ENCODE measurements around the gene SETD7. TPM values are rescaled to one million over a fixed set of nuclear protein-coding genes. Genes with fewer than 3 reads are reported as not detected.

The SETD7 gene
- total and polyA plus RNA-seq, 7 experiments from 2014 or later, result 1.0 to 16.7 (median 7.9) TPM

DNA sequence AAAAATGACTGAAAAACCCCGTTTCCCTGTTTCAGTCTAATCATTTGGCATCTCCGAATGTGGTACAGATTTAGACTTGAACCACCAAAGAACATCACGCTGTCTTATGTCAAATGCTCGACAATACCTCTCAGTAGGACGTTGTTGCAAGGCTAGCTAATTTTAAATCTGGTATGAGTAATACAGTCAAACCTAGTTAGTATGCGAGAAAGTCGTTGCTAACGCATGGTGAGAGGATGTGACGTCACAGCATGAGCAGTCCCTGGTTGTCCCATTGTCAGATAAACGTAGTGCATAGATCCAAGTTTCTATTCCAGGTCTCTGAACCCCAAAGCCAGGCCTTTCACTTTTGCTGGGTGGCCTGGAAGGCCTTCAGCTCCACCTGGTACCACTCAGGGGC is 44.7 kb downstream of the SETD7 start:
- H3K4me3 Mint-ChIP-seq, result no peak overlapping the region
- Histone ChIP-seq H3K27me3 (ENCODE audit: control insufficient read depth in 2 of 2, insufficient read depth in 2 of 2, low read length in 2 of 2) (no peaks in the 10 kb centered on the region), H3K9me3 (ENCODE audit: control insufficient read depth in 2 of 3, low read length in 3 of 3) (no peaks in the 10 kb centered on the region), H3K27ac (ENCODE audit: low read depth, low read length) (no peak overlapping the region), H3K4me3 (ENCODE audit: low read length) (no peak overlapping the region), H3K4me1 (ENCODE audit: control insufficient read depth in 2 of 2, insufficient read depth in 2 of 2, low read length in 2 of 2) (no peaks in the 10 kb centered on the region), H3K36me3 (ENCODE audit: control insufficient read depth in 2 of 3, insufficient read depth in 3 of 3, low read length in 3 of 3) (peaks cover 0 to 3% (median 0%) of the 10 kb centered on the region in 3 experiments)
- no peaks in the 10 kb centered on the region for H3K4me1 Mint-ChIP-seq
- ChIA-PET CTCF (no interaction called here), POLR2A (no interaction called here)
- DNase-seq, result no peak
- no peaks in the 10 kb centered on the region for H3K9me3 Mint-ChIP-seq
- H3K27ac Mint-ChIP-seq, result no peak overlapping the region
- peak; percentile 10 for ATAC-seq
- no peaks in the 10 kb centered on the region for H3K27me3 Mint-ChIP-seq
- peaks cover 0 to 24% (median 10%) of the 10 kb centered on the region in 5 donors for H3K36me3 Mint-ChIP-seq
- intact Hi-C loops (cut with micrococcal nuclease), result no loop called here

GRCh38 chr4:139509727-139510410 is 46.1 kb downstream of the SETD7 start:
- CTCF ChIA-PET, result interaction anchor here (1.0 to 2.3 kb wide), 2 partner anchors 12 to 94 kb away, joined by 3 to 5 read pairs; no protein-coding TSS in a partner anchor
- POLR2A ChIA-PET, result interaction anchor here (0.6 kb wide), 1 partner anchor 48 kb away, joined by 4 read pairs; no protein-coding TSS in a partner anchor
- H3K27ac Mint-ChIP-seq, result peak overlapping the region in 1 of 9 donors; percentile 45

GRCh38 chr4:139508581-139509237 is 47.3 kb downstream of the SETD7 start:
- H3K36me3 Mint-ChIP-seq, result peaks cover 0 to 13% (median 0%) of the 10 kb centered on the region in 5 donors
- H3K9me3 Mint-ChIP-seq, result peaks cover 0 to 2% (median 0%) of the 10 kb centered on the region in 11 donors
- no peaks in the 10 kb centered on the region for H3K27me3 Mint-ChIP-seq
- Histone ChIP-seq H3K36me3 (ENCODE audit: control insufficient read depth in 2 of 3, insufficient read depth in 3 of 3, low read length in 3 of 3) (no peaks in the 10 kb centered on the region), H3K4me3 (ENCODE audit: low read length) (no peak overlapping the region), H3K4me1 (ENCODE audit: control insufficient read depth in 2 of 2, insufficient read depth in 2 of 2, low read length in 2 of 2) (no peaks in the 10 kb centered on the region), H3K9me3 (ENCODE audit: control insufficient read depth in 2 of 3, low read length in 3 of 3) (no peaks in the 10 kb centered on the region), H3K27ac (ENCODE audit: low read depth, low read length) (no peak overlapping the region), H3K27me3 (ENCODE audit: control insufficient read depth in 2 of 2, insufficient read depth in 2 of 2, low read length in 2 of 2) (no peaks in the 10 kb centered on the region)
- DNase-seq (no peak), ATAC-seq (no peak)
- intact Hi-C loops (cut with micrococcal nuclease), result loop anchor here in 1 of 2 donors (1.0 to 2.0 kb wide), 2 partner anchors 56 to 92 kb away; no protein-coding TSS in a partner anchor
- H3K4me1 Mint-ChIP-seq, result peaks cover 0 to 2% (median 0%) of the 10 kb centered on the region in 7 donors
- POLR2A ChIA-PET, result interaction anchor here (0.6 kb wide), 1 partner anchor 98 kb away, joined by 3 read pairs; no protein-coding TSS in a partner anchor
- H3K27ac Mint-ChIP-seq, result no peak overlapping the region
- H3K4me3 Mint-ChIP-seq, result no peak overlapping the region
- CTCF ChIA-PET, result interaction anchor here (0.5 to 2.3 kb wide), 2 partner anchors 11 to 63 kb away, joined by 5 to 8 read pairs; no protein-coding TSS in a partner anchor

More at GRCh38 chr4:139509727-139510410, 46.1 kb downstream of the SETD7 start:
- Mint-ChIP-seq H3K36me3 (peaks cover 0 to 15% (median 4%) of the 10 kb centered on the region in 5 donors), H3K4me3 (no peak overlapping the region), H3K9me3 (no peaks in the 10 kb centered on the region), H3K4me1 (peaks cover 0 to 2% (median 0%) of the 10 kb centered on the region in 7 donors), H3K27me3 (no peaks in the 10 kb centered on the region)
- intact Hi-C loops (cut with micrococcal nuclease), result loop anchor here in 1 of 2 donors (1.0 to 2.0 kb wide), 2 partner anchors 57 to 94 kb away; no protein-coding TSS in a partner anchor
- Histone ChIP-seq H3K27me3 (ENCODE audit: control insufficient read depth in 2 of 2, insufficient read depth in 2 of 2, low read length in 2 of 2) (no peaks in the 10 kb centered on the region), H3K27ac (ENCODE audit: low read depth, low read length) (no peak overlapping the region), H3K9me3 (ENCODE audit: control insufficient read depth in 2 of 3, low read length in 3 of 3) (no peaks in the 10 kb centered on the region), H3K36me3 (ENCODE audit: control insufficient read depth in 2 of 3, insufficient read depth in 3 of 3, low read length in 3 of 3) (no peaks in the 10 kb centered on the region), H3K4me1 (ENCODE audit: control insufficient read depth in 2 of 2, insufficient read depth in 2 of 2, low read length in 2 of 2) (no peaks in the 10 kb centered on the region), H3K4me3 (ENCODE audit: low read length) (no peak overlapping the region)
- ATAC-seq (no peak), DNase-seq (peak in 1 of 9 donors; percentile 10)

DNA sequence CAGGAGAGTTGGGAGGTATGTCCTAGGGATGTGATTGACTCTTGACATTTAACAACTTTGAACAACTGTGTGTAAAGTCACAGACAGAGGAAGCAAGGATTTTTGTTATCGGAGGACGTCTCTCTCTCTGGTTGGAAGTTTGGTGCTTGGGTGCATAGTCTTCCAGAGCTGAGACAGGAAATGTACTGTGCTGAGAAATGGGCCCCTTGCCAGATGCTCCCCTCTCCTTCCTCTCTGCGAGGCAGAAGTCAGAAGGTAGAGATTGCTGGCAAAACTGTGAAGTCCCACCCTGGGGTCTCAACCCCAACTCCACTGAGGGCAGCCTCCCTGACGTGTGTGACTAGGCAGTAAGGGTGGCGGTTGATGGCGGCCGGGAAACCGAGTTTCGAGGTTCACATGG is 49.2 kb downstream of the SETD7 start:
- peaks cover 0 to 7% (median 0%) of the 10 kb centered on the region in 11 donors for H3K9me3 Mint-ChIP-seq
- Histone ChIP-seq H3K36me3 (ENCODE audit: control insufficient read depth in 2 of 3, insufficient read depth in 3 of 3, low read length in 3 of 3) (no peaks in the 10 kb centered on the region), H3K4me1 (ENCODE audit: control insufficient read depth in 2 of 2, insufficient read depth in 2 of 2, low read length in 2 of 2) (no peaks in the 10 kb centered on the region), H3K9me3 (ENCODE audit: control insufficient read depth in 2 of 3, low read length in 3 of 3) (no peaks in the 10 kb centered on the region), H3K4me3 (ENCODE audit: low read length) (no peak overlapping the region), H3K27ac (ENCODE audit: low read depth, low read length) (no peak overlapping the region), H3K27me3 (ENCODE audit: control insufficient read depth in 2 of 2, insufficient read depth in 2 of 2, low read length in 2 of 2) (no peaks in the 10 kb centered on the region)
- DNase-seq, result no peak
- no peak overlapping the region for H3K4me3 Mint-ChIP-seq
- H3K27ac Mint-ChIP-seq, result no peak overlapping the region
- H3K27me3 Mint-ChIP-seq, result peaks cover 0 to 5% (median 0%) of the 10 kb centered on the region in 5 donors
- H3K36me3 Mint-ChIP-seq, result peaks cover 0 to 14% (median 4%) of the 10 kb centered on the region in 5 donors
- peaks cover 0 to 7% (median 0%) of the 10 kb centered on the region in 7 donors for H3K4me1 Mint-ChIP-seq
- no peak for ATAC-seq
- intact Hi-C loops (cut with micrococcal nuclease), result no loop called here
- CTCF ChIA-PET, result no interaction called here
- POLR2A ChIA-PET, result no interaction called here

- ChIA-PET POLR2A (no interaction called here), CTCF (interaction anchor here (1.4 kb wide), 1 partner anchor 24 kb away, joined by 5 read pairs; no protein-coding TSS in a partner anchor)
- ATAC-seq (no peak), DNase-seq (no peak)
- Mint-ChIP-seq H3K27me3 (peaks cover 0 to 7% (median 5%) of the 10 kb centered on the region in 5 donors), H3K9me3 (peaks cover 0 to 7% (median 0%) of the 10 kb centered on the region in 11 donors), H3K36me3 (peaks cover 0 to 9% (median 4%) of the 10 kb centered on the region in 5 donors), H3K4me1 (peaks cover 0 to 7% (median 0%) of the 10 kb centered on the region in 7 donors), H3K27ac (no peak overlapping the region), H3K4me3 (no peak overlapping the region)
- no peak overlapping the region for H3K27ac ChIP-seq (ENCODE audit: low read depth, low read length)
- intact Hi-C loops (cut with micrococcal nuclease), result no loop called here
- no peaks in the 10 kb centered on the region for H3K9me3 ChIP-seq (ENCODE audit: control insufficient read depth in 2 of 3, low read length in 3 of 3)
- H3K4me1 ChIP-seq (ENCODE audit: control insufficient read depth in 2 of 2, insufficient read depth in 2 of 2, low read length in 2 of 2), result no peaks in the 10 kb centered on the region
- no peaks in the 10 kb centered on the region for H3K27me3 ChIP-seq (ENCODE audit: control insufficient read depth in 2 of 2, insufficient read depth in 2 of 2, low read length in 2 of 2)
- no peak overlapping the region for H3K4me3 ChIP-seq (ENCODE audit: low read length)
- H3K36me3 ChIP-seq (ENCODE audit: control insufficient read depth in 2 of 3, insufficient read depth in 3 of 3, low read length in 3 of 3), result no peaks in the 10 kb centered on the region
Observed at GRCh38 chr4:139503622-139504166, 52.3 kb downstream of the SETD7 start.

DNA sequence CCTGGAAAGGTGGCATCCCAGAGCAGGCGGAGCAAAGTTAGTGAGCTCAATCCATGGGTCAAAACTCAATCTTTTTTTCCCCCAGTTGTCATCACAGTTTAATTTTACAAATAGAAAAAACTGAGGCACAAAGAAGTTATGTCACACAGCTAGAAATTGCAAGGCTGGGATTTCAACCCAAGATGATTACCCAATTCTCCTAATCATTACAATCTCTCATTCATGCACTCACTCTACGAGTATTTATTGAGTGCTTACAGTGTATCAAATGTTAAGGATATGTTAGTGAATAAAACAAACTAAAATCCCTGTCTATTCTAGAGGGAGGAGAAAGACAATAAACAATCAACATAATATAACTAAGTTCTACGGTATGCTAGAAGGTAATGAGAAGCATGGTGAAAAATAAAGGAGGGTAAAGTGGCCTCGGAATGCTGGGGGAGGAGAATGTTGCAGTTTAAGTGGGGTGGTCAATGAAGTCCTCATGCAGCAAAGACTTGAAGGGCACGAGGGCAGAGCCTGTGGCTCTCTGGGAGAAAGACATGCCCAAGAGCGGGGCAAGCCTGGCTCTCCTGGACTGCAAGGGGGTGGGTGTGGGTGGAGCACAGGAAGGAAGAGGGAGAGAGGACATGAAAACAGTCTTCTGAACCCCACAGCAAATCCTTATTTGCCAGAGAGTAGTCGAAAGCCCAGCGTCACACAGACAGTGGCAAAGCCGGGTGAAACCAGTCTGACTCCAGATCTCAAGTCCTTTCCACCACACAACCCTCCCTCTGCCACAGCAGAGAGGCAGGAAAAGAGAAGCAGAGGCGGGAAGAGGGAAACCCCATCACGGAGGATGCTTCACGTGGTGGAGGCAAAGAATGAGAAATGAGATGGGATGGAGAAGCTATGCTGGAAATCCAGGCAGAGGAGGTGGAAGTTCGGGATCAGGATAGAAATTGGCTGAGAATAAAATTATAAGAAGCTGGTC is 53.8 kb downstream of the SETD7 start:
- intact Hi-C loops (cut with micrococcal nuclease), result no loop called here
- Mint-ChIP-seq H3K4me1 (peaks cover 0 to 7% (median 0%) of the 10 kb centered on the region in 7 donors), H3K27ac (no peak overlapping the region), H3K9me3 (peaks cover 0 to 7% (median 0%) of the 10 kb centered on the region in 11 donors), H3K4me3 (no peak overlapping the region), H3K27me3 (peaks cover 0 to 7% (median 5%) of the 10 kb centered on the region in 5 donors), H3K36me3 (peaks cover 0 to 9% (median 4%) of the 10 kb centered on the region in 5 donors)
- H3K4me3 ChIP-seq (ENCODE audit: low read length), result no peak overlapping the region
- DNase-seq, result no peak
- H3K27ac ChIP-seq (ENCODE audit: low read depth, low read length), result no peak overlapping the region
- no peaks in the 10 kb centered on the region for H3K9me3 ChIP-seq (ENCODE audit: control insufficient read depth in 2 of 3, low read length in 3 of 3)
- no peaks in the 10 kb centered on the region for H3K27me3 ChIP-seq (ENCODE audit: control insufficient read depth in 2 of 2, insufficient read depth in 2 of 2, low read length in 2 of 2)
- no peak for ATAC-seq
- no peaks in the 10 kb centered on the region for H3K36me3 ChIP-seq (ENCODE audit: control insufficient read depth in 2 of 3, insufficient read depth in 3 of 3, low read length in 3 of 3)
- H3K4me1 ChIP-seq (ENCODE audit: control insufficient read depth in 2 of 2, insufficient read depth in 2 of 2, low read length in 2 of 2), result no peaks in the 10 kb centered on the region
- ChIA-PET POLR2A (no interaction called here), CTCF (interaction anchor here (0.7 to 1.0 kb wide), 2 partner anchors 19 to 155 kb away, joined by 3 to 6 read pairs; no protein-coding TSS in a partner anchor)

Measured in naive thymus-derived CD4-positive, alpha-beta T cell (primary cell).